ENCODE measurements around the gene KIF3B. TPM values are rescaled to one million over a fixed set of nuclear protein-coding genes. Genes with fewer than 3 reads are reported as not detected.
A peak's percentile ranks its signal among the peaks of the same experiment; 100 is the strongest.

Gene KIF3B
- total and polyA plus RNA-seq, 2 of the 13 experiments (the other 11 are each of a cell fraction or from before 2014, with no cell fraction given) = 23.6 to 28.8 TPM

GRCh38 chr20:32329817-32330554 lies 52.5 kb downstream of the KIF3B start (continued):
- TF ChIP-seq SMYD3 (CRISPR knock-in tag; IDR thresholded peaks at IDR 0.05) = peak; percentile 88
- TF ChIP-seq JUN (CRISPR knock-in tag; IDR thresholded peaks at IDR 0.05) = peak; percentile 87; the same call in 1 of the 2 replicates
- peak; percentile 93 for TF ChIP-seq FOXK2 (IDR thresholded peaks at IDR 0.05)
- peak; percentile 50; the same call in 1 of the 2 replicates for TF ChIP-seq ZNF431 (CRISPR knock-in tag; IDR thresholded peaks at IDR 0.05; ENCODE audit: borderline replicate concordance, low read depth)
- TF ChIP-seq SOX5 (CRISPR knock-in tag; IDR thresholded peaks at IDR 0.05; ENCODE audit: borderline replicate concordance) = peak; percentile 95
- TF ChIP-seq ZMYM4 (CRISPR knock-in tag; IDR thresholded peaks at IDR 0.05) = 0 out of 2 replicates have a peak, but pooled peaks have one; percentile 53
- peak; percentile 34; the same call in 1 of the 2 replicates for TF ChIP-seq ZNF335 (CRISPR knock-in tag; IDR thresholded peaks at IDR 0.05)
- TF ChIP-seq RAD21 (CRISPR knock-in tag; IDR thresholded peaks at IDR 0.05) = 0 out of 2 replicates have a peak, but pooled peaks have one; percentile 32
- TF ChIP-seq ZNF451 (CRISPR knock-in tag; IDR thresholded peaks at IDR 0.05) = no peak
- TF ChIP-seq GMEB1 (CRISPR knock-in tag; IDR thresholded peaks at IDR 0.05; ENCODE audit: borderline replicate concordance) = peak; percentile 13; the same call in 1 of the 2 replicates
- TF ChIP-seq NCOR1 (IDR thresholded peaks at IDR 0.05; ENCODE audit: borderline replicate concordance, low read length) = peak; percentile 57; the same call in 1 of the 2 replicates
- no peak for TF ChIP-seq ZNF660 (CRISPR knock-in tag; IDR thresholded peaks at IDR 0.05; ENCODE audit: borderline replicate concordance, low read depth)
- no peak for TF ChIP-seq THAP9 (CRISPR knock-in tag; IDR thresholded peaks at IDR 0.05; ENCODE audit: borderline replicate concordance)
- peak; percentile 55; the same call in 1 of the 3 replicates for TF ChIP-seq MXI1 (IDR thresholded peaks at IDR 0.05; ENCODE audit: borderline replicate concordance, low read depth, low read length)
- TF ChIP-seq HNF4A (CRISPR knock-in tag; IDR thresholded peaks at IDR 0.05) = peak; percentile 48
- no peak for TF ChIP-seq ZNF136 (CRISPR knock-in tag; IDR thresholded peaks at IDR 0.05; ENCODE audit: low read depth)
- peak; percentile 73; the same call in 1 of the 2 replicates for TF ChIP-seq TGIF2 (CRISPR knock-in tag; IDR thresholded peaks at IDR 0.05)
- TF ChIP-seq ARID5B (CRISPR knock-in tag; IDR thresholded peaks at IDR 0.05) = peak; percentile 100
- TF ChIP-seq ZMYM3 (CRISPR knock-in tag; IDR thresholded peaks at IDR 0.05) = peak; percentile 47; the same call in 1 of the 2 replicates
- TF ChIP-seq STAT5B (CRISPR knock-in tag; IDR thresholded peaks at IDR 0.05) = no peak
- no peak for TF ChIP-seq ZFP90 (CRISPR knock-in tag; IDR thresholded peaks at IDR 0.05; ENCODE audit: borderline replicate concordance)
- no peak for TF ChIP-seq DR1 (CRISPR knock-in tag; IDR thresholded peaks at IDR 0.05)
